HepG2 (cell line): ENCODE data around the gene GRIN2D. TPM values are rescaled to one million over a fixed set of nuclear protein-coding genes. Genes with fewer than 3 reads are reported as not detected.
A peak's percentile ranks its signal among the peaks of the same experiment; 100 is the strongest.

Source experiments
- AGO1 ChIP-seq: fragments of 200-400 bp; formaldehyde crosslinking; IDR thresholded peaks from 2 replicates; pipeline ENCODE4 v1.6.1; 2017; ENCODE audit warnings: mild to moderate bottlenecking, low read depth, low read length, moderate library complexity; ENCODE audit not compliant: poor library complexity, severe bottlenecking
- ARID5B ChIP-seq: IDR thresholded peaks from 2 replicates; pipeline ENCODE4 v1.4.0; 2020; ENCODE audit warnings: mild to moderate bottlenecking, missing genetic modification reagents
- CC2D1A ChIP-seq: sonication (generic); formaldehyde crosslinking; IDR thresholded peaks from 2 replicates; pipeline ENCODE4 v1.8.1; 2023; ENCODE audit warnings: mild to moderate bottlenecking, missing genetic modification reagents
- CREM ChIP-seq, 2 experiments: sonication (generic) in 1 of 2; formaldehyde crosslinking in 1 of 2; IDR thresholded peaks; 2 replicates each; pipeline versions ENCODE4 v1.4.0 to v1.6.1; 2016 to 2020; ENCODE audit warnings: antibody characterized with exemption in 1 of 2, mild to moderate bottlenecking in 1 of 2, missing genetic modification reagents in 1 of 2
- FUBP1 ChIP-seq: sonication (generic); formaldehyde crosslinking; IDR thresholded peaks from 2 replicates; pipeline ENCODE4 v1.5.1; 2020; ENCODE audit warnings: missing genetic modification reagents, mild to moderate bottlenecking, borderline replicate concordance
- HDAC1 ChIP-seq: sonication (generic); formaldehyde crosslinking; IDR thresholded peaks from 2 replicates; pipeline ENCODE4 v1.5.1; 2020; ENCODE audit warnings: mild to moderate bottlenecking, missing genetic modification reagents
- HIC2 ChIP-seq: sonication (generic); formaldehyde crosslinking; IDR thresholded peaks from 2 replicates; pipeline ENCODE4 v1.9.0; 2022; ENCODE audit warnings: low read depth, missing genetic modification reagents
- JUN ChIP-seq: sonication (generic); formaldehyde crosslinking; IDR thresholded peaks from 2 replicates; pipeline ENCODE4 v1.4.0; 2020; ENCODE audit warnings: mild to moderate bottlenecking, missing genetic modification reagents
- MED1 ChIP-seq: sonication (generic); formaldehyde crosslinking; IDR thresholded peaks from 2 replicates; pipeline ENCODE4 v1.4.0; 2020; ENCODE audit warnings: missing genetic modification reagents
- MYNN ChIP-seq: sonication (generic); formaldehyde crosslinking; IDR thresholded peaks from 2 replicates; pipeline ENCODE4 v1.4.0; 2020; ENCODE audit warnings: mild to moderate bottlenecking, low read depth, missing genetic modification reagents
- PAF1 ChIP-seq: IDR thresholded peaks from 2 replicates; pipeline ENCODE4 v1.6.1; 2016; ENCODE audit warnings: missing genetic modification reagents, missing compliant biosample characterization
- PITX1 ChIP-seq: sonication (generic); formaldehyde crosslinking; IDR thresholded peaks from 2 replicates; pipeline ENCODE4 v1.5.1; 2020; ENCODE audit warnings: mild to moderate bottlenecking, missing genetic modification reagents
- SALL1 ChIP-seq: sonication (generic); formaldehyde crosslinking; IDR thresholded peaks from 2 replicates; pipeline ENCODE4 v1.8.0; 2022; ENCODE audit warnings: mild to moderate bottlenecking, missing genetic modification reagents
- SP1 ChIP-seq, 2 experiments: fragments of 450-650 bp in 1 of 2; sonication (generic) in 1 of 2; formaldehyde crosslinking in 1 of 2; IDR thresholded peaks; 2 replicates each; pipeline versions ENCODE4 v1.4.0 to v1.6.1; 2016 to 2020; ENCODE audit warnings: missing genetic modification reagents in 1 of 2
- TAF1 ChIP-seq: sonication (generic); formaldehyde crosslinking; IDR thresholded peaks from 2 replicates; pipeline ENCODE4 v1.4.0; 2020; ENCODE audit warnings: missing genetic modification reagents
- ZBTB3 ChIP-seq: sonication (generic); formaldehyde crosslinking; IDR thresholded peaks from 2 replicates; pipeline ENCODE4 v1.4.0; 2020; ENCODE audit warnings: low read depth, mild to moderate bottlenecking, moderate library complexity, missing genetic modification reagents, borderline replicate concordance
- ZBTB38 ChIP-seq: sonication (generic); formaldehyde crosslinking; IDR thresholded peaks from 2 replicates; pipeline ENCODE4 v1.5.1; 2020; ENCODE audit warnings: mild to moderate bottlenecking, missing genetic modification reagents
- ZNF20 ChIP-seq: sonication (generic); formaldehyde crosslinking; IDR thresholded peaks from 2 replicates; pipeline ENCODE4 v1.4.0; 2020; ENCODE audit warnings: mild to moderate bottlenecking, moderate library complexity, missing genetic modification reagents
- ZNF484 ChIP-seq: sonication (generic); formaldehyde crosslinking; IDR thresholded peaks from 2 replicates; pipeline ENCODE4 v1.5.1; 2020; ENCODE audit warnings: mild to moderate bottlenecking, low read depth, missing genetic modification reagents, borderline replicate concordance
- ZNF709 ChIP-seq: sonication (generic); formaldehyde crosslinking; IDR thresholded peaks from 2 replicates; pipeline ENCODE4 v1.5.0; 2020; ENCODE audit warnings: mild to moderate bottlenecking, missing genetic modification reagents
- ZNF800 ChIP-seq: sonication (generic); formaldehyde crosslinking; IDR thresholded peaks from 2 replicates; pipeline ENCODE4 v1.4.0; 2020; ENCODE audit warnings: missing genetic modification reagents
- ZSCAN29 ChIP-seq: sonication (generic); formaldehyde crosslinking; conservative IDR thresholded peaks from 2 replicates; pipeline ENCODE4 v1.4.0; 2020; ENCODE audit warnings: mild to moderate bottlenecking, missing genetic modification reagents
- polyA plus RNA-seq, 8 experiments: library from polyadenylated mRNA; depleted of rRNA in 3 of 8; stranded (reverse) in 7 of 8; unstranded in 1 of 8; fragments of >200 nt; fragmentation: Illumina TruSeq in 4 of 8; extraction: Trizol in 4 of 8; gene quantifications; 2 replicates each; pipeline versions ENCODE4 v1.2.1 to v1.2.3, GENCODE V29; 2011 to 2016; ENCODE audit warnings: low read depth in 4 of 8, missing spikeins in 1 of 8, mixed read lengths in 1 of 8; ENCODE audit not compliant: insufficient read depth in 1 of 8
- total RNA-seq, 5 experiments: library from RNA; depleted of rRNA; stranded (reverse); fragments of >200 nt; fragmentation: Illumina TruSeq; extraction: Trizol; gene quantifications; 2 replicates each; pipeline ENCODE4 v1.2.3, GENCODE V29; 2016; ENCODE audit warnings: low read depth in 1 of 5

GRIN2D gene
- total and polyA plus RNA-seq, 2 of the 13 experiments (the other 11 are each of a cell fraction or from before 2014, with no cell fraction given): 0.02 to 0.13 TPM

DNA sequence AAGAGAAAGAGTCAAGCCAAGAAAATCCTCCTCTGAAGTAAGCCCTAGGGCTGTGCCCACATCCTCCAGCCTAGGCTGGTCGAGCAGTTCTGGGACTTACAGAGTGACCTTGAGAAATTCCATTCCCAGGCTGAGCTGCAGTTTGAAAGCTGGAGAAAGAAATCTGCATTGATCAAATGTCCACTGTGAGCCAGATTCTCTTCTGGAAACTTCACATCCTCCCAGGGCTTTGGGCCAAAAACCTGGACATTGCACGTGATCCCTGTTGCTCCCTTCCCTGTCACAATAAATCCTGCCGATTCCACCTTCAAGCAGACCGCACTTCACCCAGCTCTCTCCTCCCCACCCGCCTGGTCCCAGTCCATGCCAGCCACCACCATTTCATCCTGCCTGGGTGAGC, 45.4 kb upstream of the GRIN2D start (continued):
- TF ChIP-seq FUBP1 (CRISPR knock-in tag) (no peak), TAF1 (CRISPR knock-in tag) (no peak), MED1 (CRISPR knock-in tag) (no peak), ZNF800 (CRISPR knock-in tag) (no peak), HIC2 (CRISPR knock-in tag) (no peak), PAF1 (CRISPR knock-in tag) (no peak), CREM (IDR thresholded peaks at IDR 0.05) (no peak), CREM (CRISPR knock-in tag; IDR thresholded peaks at IDR 0.05) (no peak), SALL1 (CRISPR knock-in tag) (peak; percentile 22; the same call in 1 of the 2 replicates), CC2D1A (CRISPR knock-in tag) (no peak), PITX1 (no peak), MYNN (CRISPR knock-in tag) (no peak), AGO1 (no peak), SP1 (IDR thresholded peaks at IDR 0.05) (no peak), SP1 (CRISPR knock-in tag; IDR thresholded peaks at IDR 0.05) (no peak), ZNF20 (no peak), ZBTB3 (CRISPR knock-in tag) (no peak), HDAC1 (0 out of 2 replicates have a peak, but pooled peaks have one; percentile 23), JUN (no peak), ZSCAN29 (CRISPR knock-in tag) (no peak), ARID5B (CRISPR knock-in tag) (peak; percentile 11; the same call in 1 of the 2 replicates), ZBTB38 (CRISPR knock-in tag) (peak; percentile 50; the same call in 1 of the 2 replicates), ZNF709 (CRISPR knock-in tag) (no peak), ZNF484 (CRISPR knock-in tag) (no peak)
